Measurements from ENCODE around the gene TBC1D26. TPM values are rescaled to one million over a fixed set of nuclear protein-coding genes. Genes with fewer than 3 reads are reported as not detected.
"Not testable (repeated sequence)": the region's sequence is repeated elsewhere in the genome, so short reads cannot be mapped to it uniquely, and the experiment has no call there.

TBC1D26 gene
- total RNA-seq, 1 donor from 2014 or later: 3.8 TPM

DNA sequence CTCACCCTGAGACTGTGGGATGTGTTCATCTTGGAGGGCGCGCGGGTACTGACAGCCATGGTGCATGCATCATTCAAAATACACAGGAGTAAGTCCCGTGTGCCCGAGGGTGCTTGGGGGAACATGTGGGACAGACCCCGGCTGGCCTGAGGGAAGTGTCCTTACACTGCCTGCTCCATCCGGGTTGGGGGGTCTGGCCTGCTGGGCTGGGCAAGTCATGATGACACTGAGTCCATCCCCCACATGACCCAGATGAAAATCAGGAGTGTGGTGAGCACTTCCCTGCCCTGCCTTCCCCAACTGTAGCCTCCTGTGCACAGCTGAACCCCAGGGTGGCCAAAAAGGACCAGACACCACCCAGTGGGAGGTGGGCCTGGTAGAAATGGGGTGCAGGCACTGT, 10.8 kb downstream of the TBC1D26 start:
- TF ChIP-seq, protein P1, sequence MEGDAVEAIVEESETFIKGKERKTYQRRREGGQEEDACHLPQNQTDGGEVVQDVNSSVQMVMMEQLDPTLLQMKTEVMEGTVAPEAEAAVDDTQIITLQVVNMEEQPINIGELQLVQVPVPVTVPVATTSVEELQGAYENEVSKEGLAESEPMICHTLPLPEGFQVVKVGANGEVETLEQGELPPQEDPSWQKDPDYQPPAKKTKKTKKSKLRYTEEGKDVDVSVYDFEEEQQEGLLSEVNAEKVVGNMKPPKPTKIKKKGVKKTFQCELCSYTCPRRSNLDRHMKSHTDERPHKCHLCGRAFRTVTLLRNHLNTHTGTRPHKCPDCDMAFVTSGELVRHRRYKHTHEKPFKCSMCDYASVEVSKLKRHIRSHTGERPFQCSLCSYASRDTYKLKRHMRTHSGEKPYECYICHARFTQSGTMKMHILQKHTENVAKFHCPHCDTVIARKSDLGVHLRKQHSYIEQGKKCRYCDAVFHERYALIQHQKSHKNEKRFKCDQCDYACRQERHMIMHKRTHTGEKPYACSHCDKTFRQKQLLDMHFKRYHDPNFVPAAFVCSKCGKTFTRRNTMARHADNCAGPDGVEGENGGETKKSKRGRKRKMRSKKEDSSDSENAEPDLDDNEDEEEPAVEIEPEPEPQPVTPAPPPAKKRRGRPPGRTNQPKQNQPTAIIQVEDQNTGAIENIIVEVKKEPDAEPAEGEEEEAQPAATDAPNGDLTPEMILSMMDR (IDR thresholded peaks at IDR 0.05; ENCODE audit: unreplicated experiment): no peak
- H3K4me1 Mint-ChIP-seq: peaks cover 8% of the 10 kb centered on the region
- H3K27ac Mint-ChIP-seq: no peak overlapping the region
- peaks cover 2% of the 10 kb centered on the region for H3K27me3 Mint-ChIP-seq (ENCODE audit: low read depth)
- no peaks in the 10 kb centered on the region for H3K36me3 Mint-ChIP-seq
- no peak overlapping the region for H3K4me3 Mint-ChIP-seq
- peaks cover 8% of the 10 kb centered on the region for H3K9me3 Mint-ChIP-seq
- no peak for DNase-seq (ENCODE audit: low spot score in 2 of 2, unreplicated experiment in 2 of 2)

- no peaks in the 10 kb centered on the region for H3K36me3 Mint-ChIP-seq
- peaks cover 8% of the 10 kb centered on the region for H3K9me3 Mint-ChIP-seq
- peaks cover 2% of the 10 kb centered on the region for H3K27me3 Mint-ChIP-seq (ENCODE audit: low read depth)
- no peak overlapping the region for H3K4me3 Mint-ChIP-seq
- TF ChIP-seq, protein P1 (IDR thresholded peaks at IDR 0.05; ENCODE audit: unreplicated experiment): no peak
- DNase-seq (ENCODE audit: low spot score in 2 of 2, unreplicated experiment in 2 of 2): no peak
- no peak overlapping the region for H3K27ac Mint-ChIP-seq
- peaks cover 8% of the 10 kb centered on the region for H3K4me1 Mint-ChIP-seq
Observed at GRCh38 chr17:15744074-15744676, 12.1 kb downstream of the TBC1D26 start.

- DNase-seq (ENCODE audit: low spot score in 2 of 2, unreplicated experiment in 2 of 2): no peak
- TF ChIP-seq, protein P1 (IDR thresholded peaks at IDR 0.05; ENCODE audit: unreplicated experiment): no peak
- Mint-ChIP-seq H3K36me3 (no peaks in the 10 kb centered on the region), H3K27ac (no peak overlapping the region), H3K9me3 (peaks cover 8% of the 10 kb centered on the region), H3K4me3 (no peak overlapping the region), H3K4me1 (peaks cover 8% of the 10 kb centered on the region), H3K27me3 (ENCODE audit: low read depth) (no peaks in the 10 kb centered on the region)
Observed at GRCh38 chr17:15744885-15745284, 12.8 kb downstream of the TBC1D26 start.

DNA sequence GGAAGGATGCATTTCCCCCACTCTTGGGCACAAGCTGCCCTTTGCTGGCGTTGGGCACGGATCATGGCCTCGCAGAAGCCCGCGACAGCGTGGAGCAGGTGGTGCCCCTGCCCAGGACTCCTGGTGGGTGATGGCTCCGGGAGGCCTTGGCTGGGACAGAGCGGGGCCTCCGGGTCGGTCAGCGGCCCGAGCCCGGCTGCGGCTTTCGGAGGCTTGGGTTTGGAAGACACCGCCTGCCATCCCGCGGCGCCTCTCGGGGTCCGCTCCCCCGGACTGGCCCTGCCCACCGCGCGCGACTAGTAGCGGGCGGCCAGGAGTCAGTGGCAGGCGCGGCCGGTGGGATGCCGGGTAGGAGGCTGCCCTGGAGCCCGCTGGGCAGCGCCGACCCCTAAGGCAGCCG, 17.3 kb downstream of the TBC1D26 start:
- not testable (repeated sequence) for H3K36me3 Mint-ChIP-seq; H3K27me3 Mint-ChIP-seq (ENCODE audit: low read depth); DNase-seq (ENCODE audit: low spot score in 2 of 2, unreplicated experiment in 2 of 2); H3K9me3 Mint-ChIP-seq; H3K4me1 Mint-ChIP-seq; H3K4me3 Mint-ChIP-seq; H3K27ac Mint-ChIP-seq

DNA sequence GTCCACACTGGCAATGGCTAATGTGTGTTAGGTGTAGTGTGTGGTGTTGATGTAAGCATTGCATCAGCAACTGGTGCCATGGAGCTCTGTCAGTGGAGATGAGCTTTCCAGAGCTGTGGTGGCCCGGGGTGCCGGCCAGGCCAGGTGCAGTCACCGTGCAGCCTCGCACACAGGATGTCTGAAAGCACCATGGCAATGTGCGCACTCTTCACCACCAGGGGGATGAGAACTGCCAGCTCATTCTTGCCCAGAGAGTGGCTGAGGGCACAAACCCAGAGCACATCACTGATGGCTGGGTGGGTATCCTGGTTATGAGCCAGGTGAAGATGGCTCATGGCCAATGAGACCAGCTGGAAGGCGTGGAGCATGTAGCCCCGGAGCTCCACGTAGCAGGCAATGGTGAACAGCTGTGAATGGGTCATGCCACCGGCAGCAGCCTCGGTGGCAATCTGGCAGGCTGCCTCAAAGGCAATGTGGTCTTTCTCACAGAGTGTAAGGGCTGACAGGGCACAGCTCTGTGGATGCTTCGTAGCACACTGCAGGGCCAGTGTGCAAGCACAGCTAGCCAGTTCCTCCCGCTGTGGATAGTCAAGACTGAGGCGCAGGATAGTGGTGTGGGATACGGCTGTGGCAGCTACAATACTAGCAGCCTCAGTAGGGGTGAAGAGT, 36.9 kb downstream of the TBC1D26 start:
- not testable (repeated sequence) for H3K4me3 Mint-ChIP-seq; H3K9me3 Mint-ChIP-seq; H3K27me3 Mint-ChIP-seq (ENCODE audit: low read depth)

DNA sequence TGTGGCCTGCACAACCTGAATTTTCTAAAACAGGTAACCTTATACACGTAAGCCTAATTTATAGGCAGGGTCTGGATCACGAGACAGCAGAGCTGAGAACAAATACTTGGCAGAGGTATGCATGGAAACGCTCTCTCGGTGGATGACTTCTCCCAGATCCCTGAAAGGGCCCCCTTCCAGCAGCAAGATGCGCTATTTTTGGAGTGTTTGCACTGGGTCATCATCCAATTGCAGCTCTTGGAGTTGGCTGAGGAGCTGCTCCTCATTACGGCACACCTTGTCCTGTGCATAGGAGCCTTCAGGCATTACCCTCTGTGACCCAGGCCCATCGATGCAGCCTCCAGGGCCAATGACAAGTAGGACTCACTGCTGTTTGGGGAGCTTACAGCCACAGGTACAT, 38.6 kb downstream of the TBC1D26 start:
- not testable (repeated sequence) for DNase-seq (ENCODE audit: low spot score in 2 of 2, unreplicated experiment in 2 of 2); H3K4me3 Mint-ChIP-seq; H3K9me3 Mint-ChIP-seq; H3K36me3 Mint-ChIP-seq; H3K27ac Mint-ChIP-seq; H3K27me3 Mint-ChIP-seq (ENCODE audit: low read depth); H3K4me1 Mint-ChIP-seq

More for the DNA sequence above, 36.9 kb downstream of the TBC1D26 start:
- H3K4me1 Mint-ChIP-seq; DNase-seq (ENCODE audit: low spot score in 2 of 2, unreplicated experiment in 2 of 2); H3K27ac Mint-ChIP-seq; H3K36me3 Mint-ChIP-seq: not testable (repeated sequence)

GRCh38 chr17:15776871-15777270, 44.8 kb downstream of the TBC1D26 start:
- peaks cover 2% of the 10 kb centered on the region for H3K36me3 Mint-ChIP-seq
- H3K4me3 Mint-ChIP-seq: no peak overlapping the region
- no peak overlapping the region for H3K27ac Mint-ChIP-seq
- TF ChIP-seq, protein P1 (IDR thresholded peaks at IDR 0.05; ENCODE audit: unreplicated experiment): no peak
- H3K9me3 Mint-ChIP-seq: peaks cover 40% of the 10 kb centered on the region
- H3K4me1 Mint-ChIP-seq: no peaks in the 10 kb centered on the region
- DNase-seq (ENCODE audit: low spot score in 2 of 2, unreplicated experiment in 2 of 2): no peak
- H3K27me3 Mint-ChIP-seq (ENCODE audit: low read depth): peaks cover 3% of the 10 kb centered on the region
